Smooth muscle cell (in vitro differentiated cells): Measurements from ENCODE around the gene GUCY2D. TPM values are rescaled to one million over a fixed set of nuclear protein-coding genes. Genes with fewer than 3 reads are reported as not detected.
A peak's percentile ranks its signal among the peaks of the same experiment; 100 is the strongest.
"Not testable (repeated sequence)": the region's sequence is repeated elsewhere in the genome, so short reads cannot be mapped to it uniquely, and the experiment has no call there.

Source experiments
- DNase-seq: peaks from one replicate; lab custom pipeline; 2025; ENCODE audit not compliant: unreplicated experiment; lab: John Stamatoyannopoulos, UW
- H2AFZ ChIP-seq: fragments of 200-600 bp; sonication (generic); 2 replicates; pipeline ENCODE4 v1.6.0; 2016; ENCODE audit warnings: antibody characterized with exemption, low read depth, mild to moderate bottlenecking
- H3F3A ChIP-seq: fragments of 200-600 bp; sonication (generic); 2 replicates; pipeline ENCODE4 v1.6.0; 2017; ENCODE audit warnings: antibody characterized with exemption, low read depth
- H3K27ac ChIP-seq: fragments of 200-600 bp; sonication (generic); 2 replicates; pipeline ENCODE4 v1.5.1; 2016; ENCODE audit warnings: low read depth, mild to moderate bottlenecking
- H3K27me3 ChIP-seq: fragments of 200-600 bp; sonication (generic); 2 replicates; pipeline ENCODE4 v1.6.1; 2016; ENCODE audit warnings: low read depth, mild to moderate bottlenecking
- H3K36me3 ChIP-seq: fragments of 200-600 bp; sonication (generic); 2 replicates; pipeline ENCODE4 v1.5.1; 2016; ENCODE audit warnings: low read depth
- H3K4me1 ChIP-seq: fragments of 200-600 bp; sonication (generic); 2 replicates; pipeline ENCODE4 v1.5.1; 2016; ENCODE audit warnings: low read depth
- H3K4me2 ChIP-seq: fragments of 200-600 bp; sonication (generic); 2 replicates; pipeline ENCODE4 v1.6.0; 2016; ENCODE audit warnings: mild to moderate bottlenecking
- H3K4me3 ChIP-seq: fragments of 200-600 bp; sonication (generic); 2 replicates; pipeline ENCODE4 v1.5.1; 2016; ENCODE audit warnings: mild to moderate bottlenecking
- H3K79me2 ChIP-seq: fragments of 200-600 bp; sonication (generic); 2 replicates; pipeline ENCODE4 v1.6.0; 2016; ENCODE audit warnings: low read depth, mild to moderate bottlenecking
- H3K9ac ChIP-seq: fragments of 200-600 bp; sonication (generic); 2 replicates; pipeline ENCODE4 v1.6.0; 2016; ENCODE audit warnings: low read depth
- H3K9me3 ChIP-seq: fragments of 200-600 bp; sonication (generic); replicated peaks from 2 replicates; pipeline ENCODE4 v1.5.1; 2016; ENCODE audit warnings: low read depth
- H4K20me1 ChIP-seq: fragments of 200-600 bp; sonication (generic); 2 replicates; pipeline ENCODE4 v1.6.0; 2016; ENCODE audit warnings: low read depth
- WGBS: methylation state at CpG from one replicate; pipeline ENCODE4 v1.1.7; 2016; ENCODE audit warnings: low lambda C conversion rate; 5-methylcytosine and 5-hydroxymethylcytosine counted together
- polyA plus RNA-seq: library from polyadenylated mRNA; unstranded; fragments of >200 nt; fragmentation: Nextera tagmentation; extraction: Ambion mirVana; gene quantifications from 2 replicates; pipeline ENCODE4 v1.2.1, GENCODE V29; 2016
- total RNA-seq: library from RNA; depleted of rRNA; stranded (reverse); fragments of >200 nt; gene quantifications from 2 replicates; pipeline ENCODE4 v1.2.3, GENCODE V29; 2014
- TF ChIP-seq, protein P1 (sequence below): fragments of 200-600 bp; sonication (generic); IDR thresholded peaks from 2 replicates; pipeline ENCODE4 v1.5.1; 2017; ENCODE audit warnings: borderline replicate concordance, mild to moderate bottlenecking, antibody characterized with exemption; ENCODE audit not compliant: insufficient read depth, poor library complexity, severe bottlenecking

The GUCY2D gene
- 0.09 TPM in 1 of 2 replicates, not detected in the other for total RNA-seq
- 0.30 and 0.57 TPM in 2 replicates for polyA plus RNA-seq

DNA sequence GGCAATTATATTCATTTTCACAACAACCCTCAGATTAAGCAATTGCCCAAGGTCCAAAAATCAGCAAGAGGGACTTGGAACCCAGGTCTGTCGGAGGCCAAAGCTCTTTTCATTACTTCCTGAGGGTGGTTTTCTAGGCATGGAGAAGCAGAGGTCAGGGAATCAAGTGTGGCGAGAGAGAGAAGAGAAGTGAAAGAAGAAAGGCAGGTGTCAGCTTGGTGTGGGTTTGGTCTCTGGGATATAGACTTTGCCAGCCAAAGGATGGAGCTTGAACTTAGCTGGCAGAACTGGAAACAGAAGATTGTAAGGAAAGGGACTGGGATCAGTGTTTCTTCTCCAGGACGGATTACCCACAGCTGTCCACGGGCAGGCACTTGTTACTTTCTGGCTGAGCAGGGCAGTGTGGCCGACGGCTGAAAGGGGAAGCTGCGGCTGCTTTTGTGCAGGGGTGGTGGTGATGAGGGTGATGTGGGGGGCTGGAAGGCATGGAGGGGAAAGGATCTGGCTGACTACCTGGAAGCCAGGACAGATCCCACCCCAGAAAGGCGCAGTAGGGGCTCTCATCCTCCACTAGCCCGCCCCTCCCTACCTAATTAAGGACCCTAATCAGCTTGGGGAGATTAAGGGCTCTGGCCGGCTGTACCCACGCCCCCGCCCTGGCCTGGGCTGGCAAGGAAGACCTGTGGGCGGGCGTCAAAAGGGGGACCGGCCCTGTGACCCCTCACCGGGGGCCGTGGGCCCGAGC is at the start of gene GUCY2D:
GUCY2D (plus strand) TSS at position 640 of the 745 bp plus-strand sequence. CDS start 433 bp downstream, outside the sequence.
- Histone ChIP-seq H2AFZ (no peak within 1 kb of the TSS), H3K9ac (no peak within 1 kb of the TSS), H3K4me3 (peak within 1 kb of the TSS; percentile 32), H3F3A (no peaks in the 10 kb centered on the region), H3K4me2 (peak within 1 kb of the TSS; percentile 81), H4K20me1 (no peaks in the 10 kb centered on the region), H3K79me2 (no peaks in the 10 kb centered on the region), H3K36me3 (no peaks in the 10 kb centered on the region), H3K27me3 (peaks cover 59% of the 10 kb centered on the region), H3K27ac (no peak within 1 kb of the TSS), H3K4me1 (no peaks in the 10 kb centered on the region), H3K9me3 (no peaks in the 10 kb centered on the region)
- WGBS, result 39% methylated on average over 18 of the region's 18 CpGs
- TF ChIP-seq, protein P1, sequence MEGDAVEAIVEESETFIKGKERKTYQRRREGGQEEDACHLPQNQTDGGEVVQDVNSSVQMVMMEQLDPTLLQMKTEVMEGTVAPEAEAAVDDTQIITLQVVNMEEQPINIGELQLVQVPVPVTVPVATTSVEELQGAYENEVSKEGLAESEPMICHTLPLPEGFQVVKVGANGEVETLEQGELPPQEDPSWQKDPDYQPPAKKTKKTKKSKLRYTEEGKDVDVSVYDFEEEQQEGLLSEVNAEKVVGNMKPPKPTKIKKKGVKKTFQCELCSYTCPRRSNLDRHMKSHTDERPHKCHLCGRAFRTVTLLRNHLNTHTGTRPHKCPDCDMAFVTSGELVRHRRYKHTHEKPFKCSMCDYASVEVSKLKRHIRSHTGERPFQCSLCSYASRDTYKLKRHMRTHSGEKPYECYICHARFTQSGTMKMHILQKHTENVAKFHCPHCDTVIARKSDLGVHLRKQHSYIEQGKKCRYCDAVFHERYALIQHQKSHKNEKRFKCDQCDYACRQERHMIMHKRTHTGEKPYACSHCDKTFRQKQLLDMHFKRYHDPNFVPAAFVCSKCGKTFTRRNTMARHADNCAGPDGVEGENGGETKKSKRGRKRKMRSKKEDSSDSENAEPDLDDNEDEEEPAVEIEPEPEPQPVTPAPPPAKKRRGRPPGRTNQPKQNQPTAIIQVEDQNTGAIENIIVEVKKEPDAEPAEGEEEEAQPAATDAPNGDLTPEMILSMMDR, result no peak
- no peak for DNase-seq

DNA sequence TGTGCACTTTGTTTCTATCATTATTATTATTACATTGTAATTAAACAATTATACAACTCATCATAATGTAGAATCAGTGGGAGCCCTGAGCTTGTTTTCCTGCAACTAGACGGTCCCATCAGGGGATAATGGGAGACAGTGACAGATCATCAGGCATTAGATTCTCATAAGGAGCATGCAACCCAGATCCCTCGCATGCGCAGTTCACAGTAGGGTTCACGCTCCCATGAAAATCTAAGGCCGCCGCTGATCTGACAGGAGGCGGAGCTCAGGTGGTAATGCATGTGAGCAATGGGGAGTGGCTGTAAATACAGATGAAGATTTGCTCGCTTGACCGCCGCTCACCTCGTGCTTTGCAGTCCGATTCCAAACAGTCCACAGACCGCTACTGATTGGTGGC is 49.1 kb upstream of the GUCY2D start:
- WGBS, result 95% methylated on average over 13 of the region's 13 CpGs
- H3K27ac ChIP-seq, H3K79me2 ChIP-seq, H4K20me1 ChIP-seq, H2AFZ ChIP-seq, H3K36me3 ChIP-seq, H3K4me3 ChIP-seq, H3K27me3 ChIP-seq, H3K4me2 ChIP-seq, H3K9me3 ChIP-seq, DNase-seq, H3K4me1 ChIP-seq, H3K9ac ChIP-seq: not testable (repeated sequence)
- H3F3A ChIP-seq, result peaks cover 10% of the 10 kb centered on the region

DNA sequence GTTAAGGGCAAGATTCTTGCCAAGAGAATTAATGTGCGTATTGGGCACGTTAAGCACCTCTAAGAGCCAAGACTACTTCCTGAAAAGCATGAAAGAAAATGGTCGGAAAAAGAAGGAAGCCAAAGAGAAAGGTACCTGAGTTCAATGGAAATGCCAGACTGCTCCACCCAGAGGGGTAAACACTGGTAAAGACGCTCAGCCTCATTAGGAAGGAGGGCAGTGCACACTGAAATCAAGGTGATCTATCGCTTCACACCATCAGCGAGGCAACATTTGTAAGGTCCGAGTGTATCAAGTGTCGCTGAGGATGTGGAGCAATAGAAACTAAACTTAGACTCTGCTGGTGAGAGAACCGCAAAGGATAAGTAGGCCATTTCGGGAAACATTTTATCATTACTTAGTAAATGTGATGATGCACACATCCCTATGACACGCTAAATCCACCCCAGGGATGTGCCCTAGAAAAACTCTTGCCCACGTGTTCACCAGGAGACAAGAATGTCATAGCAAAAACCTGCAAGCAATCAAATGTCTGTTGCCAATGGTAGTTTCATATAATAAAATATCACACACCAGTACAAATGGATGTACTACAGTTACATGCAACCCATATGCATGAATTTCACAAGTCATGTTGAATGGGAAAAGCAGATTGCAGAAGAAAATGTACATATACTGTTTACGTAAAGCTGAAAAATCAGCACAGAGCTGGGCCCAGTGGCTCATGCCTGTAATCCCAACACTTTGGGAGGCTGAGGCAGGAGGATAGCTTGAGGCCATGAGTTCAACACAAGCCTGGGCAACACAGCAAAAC is 46.8 kb upstream of the GUCY2D start:
- Histone ChIP-seq H3K9me3 (no peaks in the 10 kb centered on the region), H2AFZ (no peak overlapping the region), H3K9ac (no peak overlapping the region), H3K36me3 (no peaks in the 10 kb centered on the region), H3K79me2 (no peaks in the 10 kb centered on the region), H3K4me2 (no peak overlapping the region), H4K20me1 (no peaks in the 10 kb centered on the region), H3F3A (peaks cover 10% of the 10 kb centered on the region), H3K27ac (peak overlapping the region; percentile 17), H3K4me3 (no peak overlapping the region), H3K4me1 (no peaks in the 10 kb centered on the region), H3K27me3 (no peaks in the 10 kb centered on the region)
- TF ChIP-seq, protein P1, result no peak
- 64% methylated on average over 13 of the region's 13 CpGs for WGBS
- DNase-seq, result no peak

DNA sequence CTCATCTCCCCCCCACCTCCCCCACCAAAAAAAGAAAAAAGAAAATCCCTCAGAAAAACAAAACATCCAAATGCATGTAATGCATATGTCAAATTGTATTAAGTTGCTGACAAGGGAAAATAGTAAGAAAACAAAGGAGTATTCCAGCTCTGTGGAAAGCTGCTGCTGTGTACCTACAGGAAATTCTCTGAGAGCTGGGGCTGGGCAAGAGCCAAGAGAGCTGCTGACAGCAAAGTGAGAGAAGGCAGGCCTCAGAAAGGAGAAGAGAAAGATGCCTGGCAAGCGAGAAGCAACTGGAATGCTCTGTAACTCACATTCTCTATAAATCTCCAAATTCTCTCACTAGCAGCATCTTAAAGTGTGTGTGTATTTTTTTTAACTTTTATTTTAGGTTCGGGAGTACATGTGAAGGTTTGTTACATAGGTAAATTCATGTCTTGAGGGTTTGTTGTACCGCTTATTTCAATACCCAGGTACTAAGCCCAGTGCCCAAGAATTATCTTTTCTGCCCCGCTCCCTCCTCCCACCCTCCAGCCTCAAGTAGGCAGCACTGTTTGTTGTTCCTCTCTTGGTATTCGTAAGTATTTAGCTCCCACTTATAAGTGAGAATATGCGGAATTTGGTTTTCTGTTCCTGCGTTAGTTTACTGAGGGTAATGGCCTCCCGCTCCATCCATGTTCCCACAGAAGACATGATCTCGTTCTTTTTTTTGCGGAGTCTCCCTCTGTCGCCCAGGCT is 46.0 kb upstream of the GUCY2D start:
- Histone ChIP-seq H3K4me1 (no peaks in the 10 kb centered on the region), H3K79me2 (no peaks in the 10 kb centered on the region), H3K9me3 (no peaks in the 10 kb centered on the region), H3K27ac (peak overlapping the region; percentile 17), H3K27me3 (no peaks in the 10 kb centered on the region), H3K4me3 (no peak overlapping the region), H3K4me2 (peak overlapping the region; percentile 41), H3F3A (peaks cover 10% of the 10 kb centered on the region), H4K20me1 (no peaks in the 10 kb centered on the region), H3K9ac (no peak overlapping the region), H3K36me3 (no peaks in the 10 kb centered on the region), H2AFZ (no peak overlapping the region)
- 67% methylated on average over 11 of the region's 11 CpGs for WGBS
- TF ChIP-seq, protein P1, result no peak
- DNase-seq, result no peak
